HL-60 (cell line): ENCODE results near the gene PPP1R37.

Experiments
- DNase-seq, 2 experiments: peaks; one replicate each; pipeline ENCODE4 v3.0.0-alpha.2; 2010 to 2020; ENCODE audit warnings: low read depth in 1 of 2, low spot score in 1 of 2
- H3K27ac ChIP-seq: fragments of 250-450 bp; sonication (Bioruptor Pico); replicated peaks from 2 replicates; pipeline ENCODE4 v1.5.1; 2020; ENCODE audit warnings: mild to moderate bottlenecking, moderate library complexity
- H3K27me3 ChIP-seq: fragments of 250-450 bp; sonication (Bioruptor Pico); 2 replicates; pipeline ENCODE4 v1.5.1; 2021; ENCODE audit warnings: mild to moderate bottlenecking, moderate library complexity; ENCODE audit not compliant: insufficient read depth, poor library complexity, severe bottlenecking
- H3K4me3 ChIP-seq: replicated peaks from 2 replicates; pipeline ENCODE4 v1.5.1; 2011; ENCODE audit warnings: mild to moderate bottlenecking, control low read depth, low read length; ENCODE audit not compliant: insufficient read depth
- GABPA ChIP-seq: IDR thresholded peaks from 2 replicates; pipeline ENCODE4 v1.6.1; 2012; ENCODE audit warnings: low read depth
- POLR2AphosphoS5 ChIP-seq: IDR thresholded peaks from 2 replicates; pipeline ENCODE4 v1.6.1; 2012; ENCODE audit warnings: low read depth
- SPI1 ChIP-seq: IDR thresholded peaks from 2 replicates; pipeline ENCODE4 v1.6.1; 2012; ENCODE audit warnings: low read depth, mild to moderate bottlenecking, borderline replicate concordance
- TF ChIP-seq, protein P1 (sequence below): IDR thresholded peaks from one replicate; pipeline ENCODE4 v1.5.1; 2011; ENCODE audit warnings: low read length, control low read depth, inconsistent platforms; ENCODE audit not compliant: insufficient read depth
- TF ChIP-seq, protein P2 (sequence below): IDR thresholded peaks from 2 replicates; pipeline ENCODE4 v1.6.1; 2012; ENCODE audit warnings: low read depth; ENCODE audit not compliant: insufficient replicate concordance

Gene PPP1R37

GRCh38 chr19:45187421-45188100, 94.6 kb downstream of the PPP1R37 start:
- no peaks in the 10 kb centered on the region for H3K27me3 ChIP-seq
- no peak overlapping the region for H3K4me3 ChIP-seq
- no peak overlapping the region for H3K27ac ChIP-seq
- DNase-seq: peak in 1 of 2 experiments; percentile 32
- TF ChIP-seq, protein P1, sequence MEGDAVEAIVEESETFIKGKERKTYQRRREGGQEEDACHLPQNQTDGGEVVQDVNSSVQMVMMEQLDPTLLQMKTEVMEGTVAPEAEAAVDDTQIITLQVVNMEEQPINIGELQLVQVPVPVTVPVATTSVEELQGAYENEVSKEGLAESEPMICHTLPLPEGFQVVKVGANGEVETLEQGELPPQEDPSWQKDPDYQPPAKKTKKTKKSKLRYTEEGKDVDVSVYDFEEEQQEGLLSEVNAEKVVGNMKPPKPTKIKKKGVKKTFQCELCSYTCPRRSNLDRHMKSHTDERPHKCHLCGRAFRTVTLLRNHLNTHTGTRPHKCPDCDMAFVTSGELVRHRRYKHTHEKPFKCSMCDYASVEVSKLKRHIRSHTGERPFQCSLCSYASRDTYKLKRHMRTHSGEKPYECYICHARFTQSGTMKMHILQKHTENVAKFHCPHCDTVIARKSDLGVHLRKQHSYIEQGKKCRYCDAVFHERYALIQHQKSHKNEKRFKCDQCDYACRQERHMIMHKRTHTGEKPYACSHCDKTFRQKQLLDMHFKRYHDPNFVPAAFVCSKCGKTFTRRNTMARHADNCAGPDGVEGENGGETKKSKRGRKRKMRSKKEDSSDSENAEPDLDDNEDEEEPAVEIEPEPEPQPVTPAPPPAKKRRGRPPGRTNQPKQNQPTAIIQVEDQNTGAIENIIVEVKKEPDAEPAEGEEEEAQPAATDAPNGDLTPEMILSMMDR: peak; percentile 39
- TF ChIP-seq POLR2AphosphoS5: no peak
- TF ChIP-seq, protein P2, sequence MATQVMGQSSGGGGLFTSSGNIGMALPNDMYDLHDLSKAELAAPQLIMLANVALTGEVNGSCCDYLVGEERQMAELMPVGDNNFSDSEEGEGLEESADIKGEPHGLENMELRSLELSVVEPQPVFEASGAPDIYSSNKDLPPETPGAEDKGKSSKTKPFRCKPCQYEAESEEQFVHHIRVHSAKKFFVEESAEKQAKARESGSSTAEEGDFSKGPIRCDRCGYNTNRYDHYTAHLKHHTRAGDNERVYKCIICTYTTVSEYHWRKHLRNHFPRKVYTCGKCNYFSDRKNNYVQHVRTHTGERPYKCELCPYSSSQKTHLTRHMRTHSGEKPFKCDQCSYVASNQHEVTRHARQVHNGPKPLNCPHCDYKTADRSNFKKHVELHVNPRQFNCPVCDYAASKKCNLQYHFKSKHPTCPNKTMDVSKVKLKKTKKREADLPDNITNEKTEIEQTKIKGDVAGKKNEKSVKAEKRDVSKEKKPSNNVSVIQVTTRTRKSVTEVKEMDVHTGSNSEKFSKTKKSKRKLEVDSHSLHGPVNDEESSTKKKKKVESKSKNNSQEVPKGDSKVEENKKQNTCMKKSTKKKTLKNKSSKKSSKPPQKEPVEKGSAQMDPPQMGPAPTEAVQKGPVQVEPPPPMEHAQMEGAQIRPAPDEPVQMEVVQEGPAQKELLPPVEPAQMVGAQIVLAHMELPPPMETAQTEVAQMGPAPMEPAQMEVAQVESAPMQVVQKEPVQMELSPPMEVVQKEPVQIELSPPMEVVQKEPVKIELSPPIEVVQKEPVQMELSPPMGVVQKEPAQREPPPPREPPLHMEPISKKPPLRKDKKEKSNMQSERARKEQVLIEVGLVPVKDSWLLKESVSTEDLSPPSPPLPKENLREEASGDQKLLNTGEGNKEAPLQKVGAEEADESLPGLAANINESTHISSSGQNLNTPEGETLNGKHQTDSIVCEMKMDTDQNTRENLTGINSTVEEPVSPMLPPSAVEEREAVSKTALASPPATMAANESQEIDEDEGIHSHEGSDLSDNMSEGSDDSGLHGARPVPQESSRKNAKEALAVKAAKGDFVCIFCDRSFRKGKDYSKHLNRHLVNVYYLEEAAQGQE: no peak

DNA sequence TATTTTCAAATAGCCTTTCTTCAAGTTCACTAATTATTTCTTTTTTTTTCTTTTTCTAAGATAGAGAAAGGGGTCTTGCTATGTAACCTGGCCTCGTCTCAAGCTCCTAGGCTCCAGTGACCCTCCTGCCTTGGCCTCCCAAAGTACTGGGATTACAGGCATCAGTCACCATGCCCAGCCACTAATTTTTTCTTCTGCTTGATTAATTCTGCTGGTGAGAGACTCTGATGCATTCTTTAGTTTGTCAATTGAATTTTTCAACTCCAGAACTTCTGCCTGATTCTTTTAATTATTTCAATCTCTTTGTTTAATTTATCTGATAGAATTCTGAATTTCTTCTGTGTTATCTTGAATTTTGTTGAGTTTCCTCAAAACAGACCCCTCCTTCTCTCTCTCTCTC, 97.0 kb downstream of the PPP1R37 start:
- Histone ChIP-seq H3K27ac (no peak overlapping the region), H3K4me3 (no peak overlapping the region), H3K27me3 (no peaks in the 10 kb centered on the region)
- no peak for DNase-seq
- TF ChIP-seq, protein P2: no peak
- TF ChIP-seq SPI1: no peak
- TF ChIP-seq, protein P1: no peak
- no peak for TF ChIP-seq POLR2AphosphoS5
- TF ChIP-seq GABPA: no peak

- no peak for TF ChIP-seq SPI1
- no peak for TF ChIP-seq GABPA
- TF ChIP-seq POLR2AphosphoS5: no peak
- TF ChIP-seq, protein P2: no peak
- TF ChIP-seq, protein P1: no peak
- H3K27ac ChIP-seq: no peak overlapping the region
Observed at GRCh38 chr19:45191375-45191774, 98.4 kb downstream of the PPP1R37 start.

More at GRCh38 chr19:45191375-45191774, 98.4 kb downstream of the PPP1R37 start:
- no peak for DNase-seq
- H3K27me3 ChIP-seq: no peaks in the 10 kb centered on the region
- no peak overlapping the region for H3K4me3 ChIP-seq
